Smooth muscle cell of the brain vasculature (primary cell): Measurements from ENCODE around the gene ERC2.

ENCODE experiments used
- DNase-seq: peaks from one replicate; pipeline ENCODE4 v3.0.0-alpha.2; 2012; ENCODE audit warnings: low read depth, low spot score

The ERC2 gene

GRCh38 chr3:55558316-55558715 is 910.0 kb downstream of the ERC2 start:
- no peak for DNase-seq

GRCh38 chr3:55557549-55557948 is 910.7 kb downstream of the ERC2 start:
- no peak for DNase-seq

- no peak for DNase-seq
These were observed 911.4 kb downstream of the ERC2 start for GRCh38 chr3:55556619-55557537.

GRCh38 chr3:55555873-55556618 is 912.2 kb downstream of the ERC2 start:
- no peak for DNase-seq

GRCh38 chr3:55554634-55555425 is 913.4 kb downstream of the ERC2 start:
- DNase-seq = no peak

GRCh38 chr3:55551644-55552043 is 916.6 kb downstream of the ERC2 start:
- DNase-seq = no peak

GRCh38 chr3:55549177-55549576 is 919.1 kb downstream of the ERC2 start:
- DNase-seq = no peak

- no peak for DNase-seq
These were observed 921.2 kb downstream of the ERC2 start for GRCh38 chr3:55546866-55547669.

GRCh38 chr3:55545995-55546394 is 922.3 kb downstream of the ERC2 start:
- DNase-seq = no peak

GRCh38 chr3:55544219-55544618 is 924.0 kb downstream of the ERC2 start:
- DNase-seq = no peak

- no peak for DNase-seq
These were observed 925.1 kb downstream of the ERC2 start for GRCh38 chr3:55543181-55543614.

- DNase-seq = no peak
These were observed 926.8 kb downstream of the ERC2 start for GRCh38 chr3:55541456-55541855.

GRCh38 chr3:55541016-55541415 is 927.3 kb downstream of the ERC2 start:
- DNase-seq = no peak

GRCh38 chr3:55540579-55540978 is 927.7 kb downstream of the ERC2 start:
- DNase-seq = no peak

GRCh38 chr3:55538158-55538557 is 930.1 kb downstream of the ERC2 start:
- DNase-seq = no peak

- DNase-seq = no peak
These were observed 930.7 kb downstream of the ERC2 start for GRCh38 chr3:55537563-55537962.

GRCh38 chr3:55537129-55537528 is 931.1 kb downstream of the ERC2 start:
- DNase-seq = no peak

- no peak for DNase-seq
These were observed 933.4 kb downstream of the ERC2 start for GRCh38 chr3:55534876-55535275.

- DNase-seq = no peak
These were observed 935.5 kb downstream of the ERC2 start for GRCh38 chr3:55532806-55533205.

- no peak for DNase-seq
These were observed 936.9 kb downstream of the ERC2 start for GRCh38 chr3:55531321-55531720.

GRCh38 chr3:55527361-55527760 is 940.9 kb downstream of the ERC2 start:
- no peak for DNase-seq
